ENCODE results near the gene BTBD18. TPM values are rescaled to one million over a fixed set of nuclear protein-coding genes. Genes with fewer than 3 reads are reported as not detected.

The BTBD18 gene
- total and polyA plus RNA-seq, 4 donors: 0.13 TPM; not detected in 3

DNA sequence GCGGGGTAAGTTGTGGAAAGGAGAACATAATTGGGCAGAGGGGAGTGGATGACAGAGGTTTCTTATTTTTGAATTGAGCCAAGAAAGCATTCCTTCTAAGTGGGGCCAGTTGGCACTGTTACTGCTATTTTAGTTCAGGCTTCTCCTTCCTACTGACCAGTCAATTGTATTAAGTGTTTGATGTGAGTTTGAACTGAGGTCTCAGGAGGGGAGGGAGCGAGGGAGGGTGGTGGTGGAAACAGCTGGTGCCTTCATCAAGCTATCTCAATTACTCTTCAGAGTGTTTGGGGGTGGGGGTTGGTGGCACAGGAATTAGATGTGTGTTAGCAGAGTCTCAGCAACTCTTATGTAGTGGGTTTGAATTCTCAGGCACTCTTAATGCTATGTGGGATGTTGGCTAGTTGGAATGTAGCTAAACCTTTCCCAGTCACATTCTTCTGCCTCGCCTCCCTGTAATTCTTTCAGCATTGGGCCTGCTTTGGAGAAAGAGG lies 24.5 kb upstream of the BTBD18 start:
- Histone ChIP-seq H3K27ac (ENCODE audit: low read depth in 1 of 2, low read length in 2 of 2) (peak overlapping the region; percentile 32 to 44), H3K4me1 (ENCODE audit: control insufficient read depth in 4 of 4, insufficient read depth in 4 of 4, low read length in 3 of 4) (peaks cover 15 to 83% (median 73%) of the 10 kb centered on the region in 4 donors), H3K9me3 (ENCODE audit: control insufficient read depth in 4 of 4, low read length in 3 of 4) (no peaks in the 10 kb centered on the region), H3K9ac (ENCODE audit: low read depth in 1 of 2, low read length in 2 of 2) (no peak overlapping the region), H3K27me3 (ENCODE audit: control insufficient read depth in 4 of 4, insufficient read depth in 4 of 4, low read length in 3 of 4) (no peaks in the 10 kb centered on the region), H3K36me3 (ENCODE audit: control insufficient read depth in 4 of 4, insufficient read depth in 3 of 4, low read depth in 1 of 4, low read length in 3 of 4) (no peaks in the 10 kb centered on the region), H3K4me3 (ENCODE audit: low read depth in 1 of 3, low read length in 3 of 3) (no peak overlapping the region)
- no peak for DNase-seq (ENCODE audit: low spot score)
- 79% methylated on average over 3 of the region's 3 CpGs for WGBS
- TF ChIP-seq EGR1 (IDR thresholded peaks at IDR 0.05; ENCODE audit: low read depth in 2 of 2): no peak
- TF ChIP-seq HNF4A (conservative IDR thresholded peaks at IDR 0.05): no peak
- TF ChIP-seq GABPA (IDR thresholded peaks at IDR 0.05 in 1 of 2, conservative IDR thresholded peaks at IDR 0.05 in 1 of 2): no peak
- no peak for TF ChIP-seq REST (IDR thresholded peaks at IDR 0.05)
- no peak for TF ChIP-seq FOXA2 (IDR thresholded peaks at IDR 0.05)
- TF ChIP-seq MAX (IDR thresholded peaks at IDR 0.05): no peak
- no peak for TF ChIP-seq NR2F2 (IDR thresholded peaks at IDR 0.05)
- TF ChIP-seq YY1 (IDR thresholded peaks at IDR 0.05): no peak

DNA sequence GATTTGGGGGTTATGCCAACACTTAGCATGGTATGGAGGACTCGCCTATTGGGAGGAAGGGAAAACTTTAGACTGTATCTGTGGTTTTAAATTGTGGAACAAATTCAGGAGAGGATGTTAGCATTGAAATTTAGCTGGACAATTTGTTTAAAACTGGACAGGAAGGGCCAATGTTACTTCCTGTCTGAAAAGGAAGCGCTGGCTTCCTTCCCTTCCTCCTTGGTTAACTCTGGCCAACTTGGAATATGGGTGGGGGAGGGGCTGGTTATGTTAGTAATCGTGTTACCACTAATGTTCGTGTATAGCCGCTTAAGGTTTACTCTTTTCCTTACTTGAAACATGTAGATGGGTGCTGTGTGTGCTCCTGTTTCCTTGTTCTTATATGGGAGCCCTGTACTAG lies 23.9 kb upstream of the BTBD18 start:
- TF ChIP-seq EGR1 (IDR thresholded peaks at IDR 0.05; ENCODE audit: low read depth in 2 of 2) (peak; percentile 39 to 50), MAX (IDR thresholded peaks at IDR 0.05) (peak; percentile 53), GABPA (IDR thresholded peaks at IDR 0.05 in 1 of 2, conservative IDR thresholded peaks at IDR 0.05 in 1 of 2) (peak in 1 of 2 donors; percentile 31), NR2F2 (IDR thresholded peaks at IDR 0.05) (peak; percentile 43)
- TF ChIP-seq, protein P1, sequence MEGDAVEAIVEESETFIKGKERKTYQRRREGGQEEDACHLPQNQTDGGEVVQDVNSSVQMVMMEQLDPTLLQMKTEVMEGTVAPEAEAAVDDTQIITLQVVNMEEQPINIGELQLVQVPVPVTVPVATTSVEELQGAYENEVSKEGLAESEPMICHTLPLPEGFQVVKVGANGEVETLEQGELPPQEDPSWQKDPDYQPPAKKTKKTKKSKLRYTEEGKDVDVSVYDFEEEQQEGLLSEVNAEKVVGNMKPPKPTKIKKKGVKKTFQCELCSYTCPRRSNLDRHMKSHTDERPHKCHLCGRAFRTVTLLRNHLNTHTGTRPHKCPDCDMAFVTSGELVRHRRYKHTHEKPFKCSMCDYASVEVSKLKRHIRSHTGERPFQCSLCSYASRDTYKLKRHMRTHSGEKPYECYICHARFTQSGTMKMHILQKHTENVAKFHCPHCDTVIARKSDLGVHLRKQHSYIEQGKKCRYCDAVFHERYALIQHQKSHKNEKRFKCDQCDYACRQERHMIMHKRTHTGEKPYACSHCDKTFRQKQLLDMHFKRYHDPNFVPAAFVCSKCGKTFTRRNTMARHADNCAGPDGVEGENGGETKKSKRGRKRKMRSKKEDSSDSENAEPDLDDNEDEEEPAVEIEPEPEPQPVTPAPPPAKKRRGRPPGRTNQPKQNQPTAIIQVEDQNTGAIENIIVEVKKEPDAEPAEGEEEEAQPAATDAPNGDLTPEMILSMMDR (IDR thresholded peaks at IDR 0.05; ENCODE audit: low read depth, low read length, missing input control): no peak
- H3K27ac ChIP-seq (ENCODE audit: low read depth in 1 of 2, low read length in 2 of 2): peak overlapping the region; percentile 32 to 44
- WGBS: 56% methylated on average over 5 of the region's 5 CpGs
- H3K36me3 ChIP-seq (ENCODE audit: control insufficient read depth in 4 of 4, insufficient read depth in 3 of 4, low read depth in 1 of 4, low read length in 3 of 4): no peaks in the 10 kb centered on the region
- H3K9me3 ChIP-seq (ENCODE audit: control insufficient read depth in 4 of 4, low read length in 3 of 4): no peaks in the 10 kb centered on the region
- H3K9ac ChIP-seq (ENCODE audit: low read depth in 1 of 2, low read length in 2 of 2): no peak overlapping the region
- no peak for DNase-seq (ENCODE audit: low spot score)
- no peaks in the 10 kb centered on the region for H3K27me3 ChIP-seq (ENCODE audit: control insufficient read depth in 4 of 4, insufficient read depth in 4 of 4, low read length in 3 of 4)
- H3K4me3 ChIP-seq (ENCODE audit: low read depth in 1 of 3, low read length in 3 of 3): no peak overlapping the region
- H3K4me1 ChIP-seq (ENCODE audit: control insufficient read depth in 4 of 4, insufficient read depth in 4 of 4, low read length in 3 of 4): peaks cover 15 to 83% (median 76%) of the 10 kb centered on the region in 4 donors

DNA sequence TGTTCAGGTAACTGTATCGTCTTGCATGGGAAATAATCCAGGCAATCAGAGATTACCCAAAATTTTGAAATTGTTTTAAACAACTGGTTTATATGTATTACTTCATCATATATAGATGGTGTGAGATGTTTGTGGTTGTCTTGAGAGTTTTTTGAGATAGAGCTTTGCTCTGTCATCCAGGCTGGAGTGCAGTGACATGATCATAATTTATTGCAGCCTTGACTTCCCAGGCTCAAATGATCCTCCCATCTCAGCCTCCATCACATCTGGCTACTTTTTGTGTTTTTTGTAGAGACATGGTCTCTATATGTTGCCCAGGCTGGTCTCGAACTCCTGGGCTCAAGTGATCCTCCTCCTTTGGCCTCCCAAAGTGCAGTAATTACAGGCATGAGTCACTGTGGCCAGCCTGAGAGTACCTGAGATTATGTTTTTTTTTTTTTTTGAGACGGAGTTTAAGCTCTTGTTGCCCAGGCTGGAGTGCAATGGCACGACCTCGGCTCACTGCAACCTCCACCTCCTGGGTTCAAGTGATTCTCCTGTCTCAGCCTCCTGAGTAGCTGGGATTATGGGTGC lies 21.5 kb upstream of the BTBD18 start:
- Histone ChIP-seq H3K4me3 (ENCODE audit: low read depth in 1 of 3, low read length in 3 of 3) (no peak overlapping the region), H3K27ac (ENCODE audit: low read depth in 1 of 2, low read length in 2 of 2) (no peak overlapping the region), H3K27me3 (ENCODE audit: control insufficient read depth in 4 of 4, insufficient read depth in 4 of 4, low read length in 3 of 4) (no peaks in the 10 kb centered on the region), H3K36me3 (ENCODE audit: control insufficient read depth in 4 of 4, insufficient read depth in 3 of 4, low read depth in 1 of 4, low read length in 3 of 4) (no peaks in the 10 kb centered on the region), H3K9ac (ENCODE audit: low read depth in 1 of 2, low read length in 2 of 2) (no peak overlapping the region), H3K9me3 (ENCODE audit: control insufficient read depth in 4 of 4, low read length in 3 of 4) (no peaks in the 10 kb centered on the region), H3K4me1 (ENCODE audit: control insufficient read depth in 4 of 4, insufficient read depth in 4 of 4, low read length in 3 of 4) (peaks cover 18 to 70% (median 65%) of the 10 kb centered on the region in 4 donors)
- 84% methylated on average over 5 of the region's 5 CpGs for WGBS
- TF ChIP-seq YY1 (IDR thresholded peaks at IDR 0.05) (no peak), HNF4A (conservative IDR thresholded peaks at IDR 0.05) (no peak)
- DNase-seq (ENCODE audit: low spot score): no peak
